ENCODE measurements around the gene LMTK2.

GRCh38 chr7:98125759-98126158 is 19.1 kb downstream of the LMTK2 start:
- TF ChIP-seq CTCF (conservative IDR thresholded peaks at IDR 0.05; ENCODE audit: low read length) (no peak), EZH2phosphoT487 (IDR thresholded peaks at IDR 0.05; ENCODE audit: borderline replicate concordance) (no peak)

Data from Loucy (cell line).